Neural crest cell (in vitro differentiated cells): ENCODE results near the gene CDH24. TPM values are rescaled to one million over a fixed set of nuclear protein-coding genes. Genes with fewer than 3 reads are reported as not detected.

Source experiments
- DNase-seq: peaks from one replicate; pipeline ENCODE4 v3.0.0; 2021; ENCODE audit warnings: low read depth, mixed read lengths, low spot score
- H3K27ac Mint-ChIP-seq: one replicate; pipeline ENCODE4 v1.8.0; 2021; ENCODE audit warnings: mild to moderate bottlenecking, mixed read lengths; ENCODE audit not compliant: unreplicated experiment
- H3K27me3 Mint-ChIP-seq: 2 replicates; pipeline ENCODE4 v1.8.0; 2021; ENCODE audit warnings: low read depth, mild to moderate bottlenecking, mixed read lengths
- H3K36me3 Mint-ChIP-seq: 2 replicates; pipeline ENCODE4 v1.8.0; 2021; ENCODE audit warnings: low read depth, mild to moderate bottlenecking, mixed read lengths
- H3K4me1 Mint-ChIP-seq: 2 replicates; pipeline ENCODE4 v1.8.0; 2021; ENCODE audit warnings: mixed read lengths
- H3K4me3 Mint-ChIP-seq: one replicate; pipeline ENCODE4 v1.8.0; 2021; ENCODE audit warnings: mild to moderate bottlenecking, mixed read lengths
- H3K9me3 Mint-ChIP-seq: 2 replicates; pipeline ENCODE4 v1.8.0; 2021; ENCODE audit warnings: mixed read lengths
- total RNA-seq: library from RNA; stranded (reverse); gene quantifications from 2 replicates; pipeline ENCODE4 v1.2.1, GENCODE V29; 2021
- TF ChIP-seq, protein P1 (sequence below): fragments of 200-600 bp; sonication (generic); conservative IDR thresholded peaks from 2 replicates; pipeline ENCODE4 v1.5.0; 2021; ENCODE audit warnings: antibody characterized with exemption, mild to moderate bottlenecking

Gene CDH24
- total RNA-seq, 1 donor from 2014 or later: 37.2 TPM

DNA sequence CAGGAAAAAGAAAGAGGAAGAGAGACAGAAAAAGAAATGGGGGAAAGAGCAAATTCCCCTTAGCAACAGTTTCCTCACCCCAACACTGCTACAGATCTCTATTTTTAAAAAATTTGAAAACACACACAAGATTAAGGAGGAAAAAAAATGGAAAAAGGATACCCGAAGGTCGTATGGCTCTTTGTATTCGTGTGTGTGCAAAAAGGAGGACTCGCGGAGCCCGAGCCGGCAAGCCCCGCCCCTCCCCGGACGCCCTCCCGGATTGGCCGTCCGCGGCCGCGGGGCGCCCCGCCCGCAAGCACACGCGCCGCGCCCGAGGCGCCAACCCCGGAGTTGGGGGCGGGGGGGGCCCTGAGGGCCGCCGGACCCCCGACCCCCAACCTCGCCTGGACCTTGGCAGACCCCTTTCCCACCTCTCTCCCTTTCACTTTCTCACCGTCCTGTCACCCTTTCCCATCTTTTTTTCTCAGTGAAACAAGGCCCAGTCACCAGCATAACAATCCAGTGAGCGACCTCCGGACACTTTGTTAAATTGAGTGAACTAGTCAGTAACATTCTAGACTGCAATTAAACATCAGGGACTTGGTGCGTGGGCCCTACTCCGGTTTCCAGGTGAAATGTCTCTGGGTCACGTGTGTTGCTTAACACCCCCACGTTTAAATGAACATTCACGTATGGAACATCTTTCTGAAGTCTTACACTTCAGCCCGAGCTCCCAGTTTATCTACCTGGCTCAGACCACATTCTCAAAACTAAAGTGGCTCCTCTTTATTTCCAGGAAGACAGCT, 47.2 kb downstream of the CDH24 start, which contains the start of gene C14orf93:
Gene C14orf93 (minus strand): TSS at position 205 of the 788 bp plus-strand sequence. CDS start 11,120 bp downstream, outside the sequence.
- peak within 1 kb of the TSS; percentile 95 for H3K27ac Mint-ChIP-seq
- peak within 1 kb of the TSS; percentile 87 for H3K4me3 Mint-ChIP-seq
- H3K9me3 Mint-ChIP-seq: peaks cover 2% of the 10 kb centered on the region
- TF ChIP-seq, protein P1, sequence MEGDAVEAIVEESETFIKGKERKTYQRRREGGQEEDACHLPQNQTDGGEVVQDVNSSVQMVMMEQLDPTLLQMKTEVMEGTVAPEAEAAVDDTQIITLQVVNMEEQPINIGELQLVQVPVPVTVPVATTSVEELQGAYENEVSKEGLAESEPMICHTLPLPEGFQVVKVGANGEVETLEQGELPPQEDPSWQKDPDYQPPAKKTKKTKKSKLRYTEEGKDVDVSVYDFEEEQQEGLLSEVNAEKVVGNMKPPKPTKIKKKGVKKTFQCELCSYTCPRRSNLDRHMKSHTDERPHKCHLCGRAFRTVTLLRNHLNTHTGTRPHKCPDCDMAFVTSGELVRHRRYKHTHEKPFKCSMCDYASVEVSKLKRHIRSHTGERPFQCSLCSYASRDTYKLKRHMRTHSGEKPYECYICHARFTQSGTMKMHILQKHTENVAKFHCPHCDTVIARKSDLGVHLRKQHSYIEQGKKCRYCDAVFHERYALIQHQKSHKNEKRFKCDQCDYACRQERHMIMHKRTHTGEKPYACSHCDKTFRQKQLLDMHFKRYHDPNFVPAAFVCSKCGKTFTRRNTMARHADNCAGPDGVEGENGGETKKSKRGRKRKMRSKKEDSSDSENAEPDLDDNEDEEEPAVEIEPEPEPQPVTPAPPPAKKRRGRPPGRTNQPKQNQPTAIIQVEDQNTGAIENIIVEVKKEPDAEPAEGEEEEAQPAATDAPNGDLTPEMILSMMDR: no peak
- H3K36me3 Mint-ChIP-seq: no peaks in the 10 kb centered on the region
- peak; percentile 67 for DNase-seq
- no peaks in the 10 kb centered on the region for H3K27me3 Mint-ChIP-seq
- H3K4me1 Mint-ChIP-seq: peaks cover 46% of the 10 kb centered on the region

DNA sequence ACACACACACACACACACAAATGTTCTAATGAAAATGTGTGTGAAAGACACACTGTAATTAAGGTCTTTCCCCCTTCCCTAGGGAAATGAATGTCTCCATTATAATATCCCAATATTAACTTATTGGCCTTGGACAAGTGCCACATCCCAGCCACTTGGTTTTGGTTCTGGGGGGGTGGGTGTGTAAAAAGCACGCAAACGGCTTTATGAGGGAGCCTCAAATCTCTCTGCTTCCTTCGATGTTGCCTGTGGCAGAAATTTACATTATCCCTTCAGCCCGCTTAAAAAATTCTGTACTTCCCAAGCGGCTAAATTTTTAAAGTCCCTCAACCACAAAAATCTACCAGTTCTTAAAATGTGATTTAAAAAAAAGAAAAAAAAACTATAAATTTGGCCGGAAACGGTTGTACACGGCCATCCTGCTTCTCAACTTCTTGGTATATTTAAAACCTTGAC, 47.8 kb downstream of the CDH24 start:
- Mint-ChIP-seq H3K4me3 (peak overlapping the region; percentile 86), H3K36me3 (no peaks in the 10 kb centered on the region), H3K4me1 (peaks cover 50% of the 10 kb centered on the region), H3K27ac (peak overlapping the region; percentile 91), H3K9me3 (peaks cover 2% of the 10 kb centered on the region), H3K27me3 (no peaks in the 10 kb centered on the region)
- TF ChIP-seq, protein P1: no peak
- no peak for DNase-seq

DNA sequence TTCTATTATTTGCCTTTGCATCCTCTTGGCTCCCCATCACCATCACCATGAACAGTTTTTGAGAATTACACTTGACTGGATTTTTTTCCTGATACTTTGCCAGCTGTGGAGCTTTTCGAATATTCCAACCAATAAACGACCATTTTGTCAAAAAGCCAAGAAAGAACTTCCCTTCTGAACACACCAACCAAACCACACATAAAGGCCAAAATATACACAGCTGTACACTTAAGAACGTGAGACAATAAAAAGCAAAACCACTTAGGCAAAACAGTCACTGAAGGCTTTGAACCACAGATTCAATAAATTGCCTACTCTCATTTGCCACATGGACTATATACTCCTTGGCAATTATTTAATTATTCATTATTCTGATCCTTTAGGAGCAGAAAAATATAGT, 48.5 kb downstream of the CDH24 start:
- peaks cover 50% of the 10 kb centered on the region for H3K4me1 Mint-ChIP-seq
- peaks cover 2% of the 10 kb centered on the region for H3K9me3 Mint-ChIP-seq
- H3K27me3 Mint-ChIP-seq: no peaks in the 10 kb centered on the region
- no peak for DNase-seq
- H3K36me3 Mint-ChIP-seq: no peaks in the 10 kb centered on the region
- H3K4me3 Mint-ChIP-seq: peak overlapping the region; percentile 39
- TF ChIP-seq, protein P1: no peak
- H3K27ac Mint-ChIP-seq: no peak overlapping the region

DNA sequence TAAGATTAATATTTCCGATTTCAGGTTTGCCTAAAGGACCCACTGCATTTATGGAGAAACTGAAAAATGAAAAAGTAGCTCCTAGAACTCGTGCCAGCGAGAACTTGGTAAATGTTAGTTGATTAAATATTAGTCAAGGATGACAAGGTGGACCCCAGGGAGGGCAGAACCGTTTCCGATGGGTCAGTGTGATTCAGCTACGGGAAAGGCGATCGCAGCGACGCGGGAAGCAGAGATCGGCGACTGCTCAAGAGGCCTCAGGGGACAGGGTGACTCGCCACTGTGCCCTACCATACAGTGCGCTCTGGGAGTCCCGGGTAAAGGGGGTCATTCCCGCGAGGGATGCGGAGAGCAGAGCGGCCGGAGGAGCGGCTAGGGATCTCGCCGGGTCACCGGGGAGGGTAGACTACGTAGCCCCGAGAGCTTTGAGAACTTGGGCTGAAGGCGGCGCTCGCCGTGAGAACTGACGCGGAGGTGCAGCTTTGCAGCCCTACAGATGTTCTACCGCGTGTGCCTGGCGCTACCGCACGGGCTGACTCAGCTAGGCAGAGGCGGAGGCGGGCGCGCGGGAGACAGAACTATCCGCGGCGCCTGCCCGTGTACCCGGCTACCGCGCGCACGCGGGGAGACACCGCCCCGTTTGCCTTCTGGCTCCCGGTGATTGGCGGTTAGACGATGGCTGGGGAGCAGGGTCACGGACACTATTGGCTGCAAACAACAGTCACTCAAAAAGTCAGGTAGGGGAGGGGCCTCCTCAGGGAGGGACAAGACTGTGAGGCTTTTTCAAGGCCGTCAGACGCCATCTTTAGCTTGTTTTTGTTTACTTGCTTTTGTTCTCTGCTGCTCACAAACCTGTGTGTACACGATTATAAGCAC, 50.5 kb downstream of the CDH24 start:
- Mint-ChIP-seq H3K27ac (peak overlapping the region; percentile 99), H3K36me3 (no peaks in the 10 kb centered on the region), H3K4me1 (peaks cover 50% of the 10 kb centered on the region), H3K4me3 (peak overlapping the region; percentile 93), H3K9me3 (peaks cover 2% of the 10 kb centered on the region), H3K27me3 (no peaks in the 10 kb centered on the region)
- TF ChIP-seq, protein P1: peak; percentile 31
- DNase-seq: peak; percentile 93

DNA sequence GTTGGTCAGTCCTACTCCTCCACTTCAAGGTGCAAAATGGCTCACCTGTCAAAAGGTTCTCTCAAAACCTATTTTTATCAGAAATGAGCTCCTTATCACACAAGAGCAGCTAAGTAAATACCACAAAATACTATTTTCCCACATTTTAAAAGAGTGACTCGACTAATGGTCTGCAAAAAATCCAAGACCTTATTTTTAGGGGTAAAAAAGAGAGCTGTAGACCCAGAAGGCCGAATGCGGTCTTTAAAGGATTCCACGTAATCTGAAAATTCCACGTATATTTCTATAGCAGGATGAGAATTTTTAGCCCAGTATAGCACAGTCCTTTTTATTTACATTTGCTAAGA, 51.2 kb downstream of the CDH24 start:
- DNase-seq: no peak
- Mint-ChIP-seq H3K36me3 (no peaks in the 10 kb centered on the region), H3K4me3 (peak overlapping the region; percentile 93), H3K27me3 (no peaks in the 10 kb centered on the region), H3K27ac (peak overlapping the region; percentile 97), H3K9me3 (peaks cover 2% of the 10 kb centered on the region), H3K4me1 (peaks cover 46% of the 10 kb centered on the region)
- TF ChIP-seq, protein P1: no peak
